KOPT-K1 (cell line): ENCODE data around the gene VAV3.

Source experiments
- H3K27ac ChIP-seq: fragments of 200-600 bp; sonication (generic); 2 replicates; pipeline ENCODE4 v1.5.1; 2016; ENCODE audit warnings: antibody characterized with exemption, mild to moderate bottlenecking, low read depth, low read length; ENCODE audit not compliant: poor library complexity, severe bottlenecking
- H3K36me3 ChIP-seq: fragments of 200-600 bp; sonication (generic); 2 replicates; pipeline ENCODE4 v1.5.1; 2017; ENCODE audit warnings: antibody characterized with exemption, mild to moderate bottlenecking, low read length, moderate library complexity; ENCODE audit not compliant: insufficient read depth
- H3K9me3 ChIP-seq: fragments of 200-600 bp; sonication (generic); 2 replicates; pipeline ENCODE4 v1.5.1; 2017; ENCODE audit warnings: antibody characterized with exemption, low read length, mild to moderate bottlenecking; ENCODE audit not compliant: insufficient read depth, poor library complexity, severe bottlenecking

The VAV3 gene

DNA sequence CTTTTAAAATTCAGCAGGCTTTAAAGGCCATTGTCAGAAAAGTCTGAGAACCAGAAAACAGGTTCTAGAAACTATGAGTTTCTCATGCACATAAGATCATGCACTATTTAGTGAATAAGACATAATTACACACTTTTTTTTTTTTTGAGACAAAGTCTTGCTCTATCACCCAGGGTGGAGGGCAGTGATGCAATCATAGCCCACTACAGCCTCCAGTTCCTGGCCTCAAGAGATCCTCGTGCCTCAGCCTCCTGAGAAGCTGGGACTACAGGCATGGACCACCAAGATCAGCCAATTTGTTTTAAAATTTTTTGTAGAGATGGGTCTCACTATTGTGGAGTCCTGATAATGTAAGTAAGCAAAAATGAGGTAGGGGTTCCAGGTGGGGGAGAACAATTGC lies 134.9 kb downstream of the VAV3 start:
- no peaks in the 10 kb centered on the region for H3K36me3 ChIP-seq
- no peaks in the 10 kb centered on the region for H3K9me3 ChIP-seq
- H3K27ac ChIP-seq = peak overlapping the region; percentile 72

DNA sequence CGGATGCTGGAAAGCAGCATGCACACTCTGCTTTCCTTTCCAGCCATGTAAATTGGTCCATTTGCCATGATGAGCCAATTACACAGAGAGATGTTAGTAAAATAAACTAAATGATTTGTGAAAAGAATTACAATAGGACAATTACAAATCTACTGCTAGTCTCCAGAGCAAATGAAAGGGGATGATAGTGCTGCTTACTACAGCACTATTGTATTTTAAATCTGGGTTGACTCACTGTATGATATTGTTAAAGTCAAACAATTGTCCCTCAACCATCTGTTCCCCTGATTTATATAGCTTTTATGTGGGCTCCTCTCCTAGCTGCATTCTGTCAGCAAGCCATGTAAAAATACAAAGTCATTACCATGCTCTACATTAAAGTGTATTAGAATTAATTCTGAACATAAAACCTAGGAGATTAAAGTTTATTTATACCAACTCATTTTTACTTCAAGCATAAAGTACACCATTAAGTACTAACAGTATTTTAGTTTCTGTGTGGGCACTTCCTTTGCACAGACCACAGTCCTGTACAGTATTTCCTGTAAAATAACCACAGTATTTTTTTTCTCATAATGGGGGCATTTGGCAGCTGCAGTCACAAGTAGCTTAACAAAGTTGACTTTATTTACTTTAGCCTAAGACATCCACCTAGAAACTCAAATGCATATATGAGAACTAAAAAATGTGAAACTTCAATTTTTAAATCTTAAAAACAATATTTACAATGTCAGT lies 135.8 kb downstream of the VAV3 start:
- Histone ChIP-seq H3K27ac (peak overlapping the region; percentile 72), H3K9me3 (peaks cover 2% of the 10 kb centered on the region), H3K36me3 (no peaks in the 10 kb centered on the region)

DNA sequence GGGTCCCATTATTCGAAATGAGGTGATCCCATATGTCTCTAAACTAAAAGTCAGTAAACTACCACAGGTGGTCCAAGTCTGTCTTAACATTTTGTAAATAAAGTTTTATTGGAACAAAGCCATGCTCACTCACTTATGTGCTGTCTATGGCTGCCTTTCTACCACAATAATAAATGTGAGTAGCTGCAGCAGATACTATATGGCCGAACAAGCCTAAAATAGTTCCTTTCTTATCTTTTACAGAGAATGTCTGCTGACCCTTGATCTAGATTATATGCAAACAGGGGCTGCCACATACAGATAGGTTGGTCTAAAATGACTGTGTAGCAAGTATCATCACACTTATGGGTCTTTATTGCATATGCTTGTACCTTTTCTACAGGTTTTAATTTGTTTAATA lies 140.0 kb downstream of the VAV3 start:
- Histone ChIP-seq H3K9me3 (peaks cover 14% of the 10 kb centered on the region), H3K27ac (no peak overlapping the region), H3K36me3 (peaks cover 7% of the 10 kb centered on the region; the same call in 1 of the 2 replicates)

DNA sequence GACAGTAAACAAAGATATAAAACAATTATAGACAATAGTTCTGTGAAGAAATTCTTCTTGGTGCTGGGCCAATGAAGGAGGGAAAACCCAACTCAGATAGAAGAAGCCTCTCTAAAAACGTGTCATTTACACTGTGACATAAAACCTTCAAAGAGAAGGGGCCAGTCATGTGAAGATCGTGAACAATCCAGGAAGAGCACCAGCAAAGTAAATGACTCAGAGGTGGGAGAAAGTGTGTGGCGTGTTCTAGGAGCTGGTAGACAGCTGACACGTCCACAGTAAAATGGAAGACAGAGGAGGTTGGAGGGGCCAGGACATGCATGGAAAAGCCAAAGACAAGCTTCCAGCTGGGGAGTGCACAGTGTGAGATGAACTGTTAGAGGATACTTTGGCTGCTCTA lies 143.6 kb downstream of the VAV3 start:
- Histone ChIP-seq H3K9me3 (peaks cover 14% of the 10 kb centered on the region), H3K27ac (peak overlapping the region; percentile 25), H3K36me3 (peaks cover 7% of the 10 kb centered on the region; the same call in 1 of the 2 replicates)

DNA sequence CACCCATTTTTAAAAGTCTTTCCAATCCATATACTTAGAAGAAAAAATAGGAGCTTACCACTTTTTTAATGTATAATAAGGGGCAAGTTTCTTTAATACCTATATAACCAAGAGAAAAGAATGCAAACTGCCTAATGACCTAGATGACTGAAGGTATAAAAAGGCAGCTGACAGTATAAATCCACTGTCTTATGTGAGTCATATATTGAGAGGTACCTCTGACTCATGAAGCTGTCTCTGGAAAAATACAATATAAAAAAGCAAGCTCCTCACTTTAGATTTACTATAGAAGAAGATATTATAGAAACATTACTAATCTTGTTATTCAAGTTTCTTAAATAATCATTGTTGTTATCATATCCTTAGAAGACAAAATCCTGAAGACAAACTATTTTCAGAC lies 144.2 kb downstream of the VAV3 start:
- H3K9me3 ChIP-seq = peaks cover 14% of the 10 kb centered on the region
- peaks cover 7% of the 10 kb centered on the region; the same call in 1 of the 2 replicates for H3K36me3 ChIP-seq
- no peak overlapping the region for H3K27ac ChIP-seq

DNA sequence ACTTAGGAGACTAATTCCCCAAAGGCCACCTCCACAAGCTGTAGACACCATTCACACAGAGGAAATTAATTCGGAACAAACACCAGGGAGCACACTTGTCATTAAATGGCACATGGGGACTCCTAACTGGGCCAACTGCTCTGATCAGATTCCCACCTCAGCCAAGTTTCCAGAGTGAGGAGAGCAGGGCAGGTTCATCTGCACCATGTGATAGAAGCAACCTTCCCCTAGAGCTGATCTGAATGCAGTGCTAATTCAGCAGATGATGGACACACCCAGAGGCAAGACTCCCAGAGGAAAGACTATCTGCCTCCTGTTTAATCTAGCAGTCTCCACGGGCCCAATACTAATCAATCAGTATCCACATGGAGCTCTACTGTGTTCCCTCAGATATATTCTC lies 147.0 kb downstream of the VAV3 start:
- Histone ChIP-seq H3K27ac (no peak overlapping the region), H3K9me3 (no peaks in the 10 kb centered on the region), H3K36me3 (no peaks in the 10 kb centered on the region)

DNA sequence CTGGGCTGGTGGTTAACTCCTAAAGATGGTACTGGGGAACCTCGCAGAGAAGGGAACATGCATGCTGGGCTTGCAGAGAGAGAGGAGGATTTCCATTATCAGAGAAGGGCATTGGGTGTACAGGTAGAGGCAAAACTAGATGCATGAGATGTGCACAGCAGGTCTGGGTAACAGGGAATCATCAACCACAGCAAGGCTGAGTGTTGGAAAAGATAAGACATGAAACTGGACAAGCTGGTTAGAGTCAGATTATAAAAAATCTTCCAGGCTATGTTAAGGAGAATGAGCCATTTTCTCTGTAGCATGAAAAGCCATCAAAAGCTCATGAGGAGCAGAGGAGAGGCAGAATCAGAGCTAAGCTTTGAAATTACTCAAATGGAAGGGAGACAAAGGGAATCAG lies 147.8 kb downstream of the VAV3 start:
- no peak overlapping the region for H3K27ac ChIP-seq

DNA sequence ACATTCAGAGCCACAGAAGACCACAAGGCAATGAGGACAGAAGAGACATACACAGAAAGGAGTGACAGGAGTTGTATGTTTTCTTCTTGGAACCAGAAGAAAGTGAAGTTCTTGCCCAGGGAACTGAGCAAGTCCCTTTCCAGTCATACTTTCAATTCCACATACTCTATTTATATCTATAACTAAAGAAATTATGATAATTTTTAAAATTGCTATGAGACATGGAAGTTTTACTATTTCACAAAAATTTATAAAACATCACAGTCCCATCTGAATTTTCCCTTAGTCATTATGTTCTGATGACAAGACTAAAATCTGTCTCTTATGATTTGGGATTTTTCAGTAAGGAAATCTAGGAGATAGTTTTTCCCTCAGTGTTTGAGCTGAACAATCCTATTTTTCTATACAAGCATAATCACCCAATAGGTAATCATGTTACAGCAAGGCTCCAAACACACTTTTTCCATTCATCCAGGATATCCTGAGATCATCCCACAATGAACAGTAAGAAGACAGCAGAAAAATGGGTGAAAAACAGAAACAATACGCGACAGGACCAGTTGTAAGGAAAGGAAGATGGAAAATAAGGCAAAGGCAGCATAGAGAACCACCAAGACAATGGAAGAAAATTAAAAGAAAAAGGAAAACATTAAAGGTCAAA lies 154.6 kb downstream of the VAV3 start:
- Histone ChIP-seq H3K27ac (no peak overlapping the region), H3K36me3 (no peaks in the 10 kb centered on the region), H3K9me3 (no peaks in the 10 kb centered on the region)

More for the DNA sequence above, 147.8 kb downstream of the VAV3 start:
- Histone ChIP-seq H3K9me3 (no peaks in the 10 kb centered on the region), H3K36me3 (no peaks in the 10 kb centered on the region)

DNA sequence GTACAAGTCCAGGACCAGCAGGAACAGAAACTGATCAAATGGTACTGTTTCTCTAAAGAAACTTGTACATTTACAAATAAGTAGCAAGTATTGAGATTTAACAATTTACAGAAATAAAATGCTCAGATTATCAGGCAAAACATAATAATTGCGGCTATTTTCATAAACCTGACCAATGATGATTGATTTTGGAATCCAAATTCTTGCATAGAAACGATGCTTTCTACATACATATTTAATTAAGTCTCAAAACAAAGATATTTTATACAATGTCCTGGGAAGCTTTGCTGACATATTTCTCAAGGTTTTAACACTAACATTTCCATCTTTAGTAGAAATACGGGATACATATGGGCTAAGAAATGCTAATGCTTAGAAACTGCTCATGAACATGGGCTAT lies 157.1 kb downstream of the VAV3 start:
- Histone ChIP-seq H3K36me3 (no peaks in the 10 kb centered on the region), H3K9me3 (no peaks in the 10 kb centered on the region), H3K27ac (no peak overlapping the region)

DNA sequence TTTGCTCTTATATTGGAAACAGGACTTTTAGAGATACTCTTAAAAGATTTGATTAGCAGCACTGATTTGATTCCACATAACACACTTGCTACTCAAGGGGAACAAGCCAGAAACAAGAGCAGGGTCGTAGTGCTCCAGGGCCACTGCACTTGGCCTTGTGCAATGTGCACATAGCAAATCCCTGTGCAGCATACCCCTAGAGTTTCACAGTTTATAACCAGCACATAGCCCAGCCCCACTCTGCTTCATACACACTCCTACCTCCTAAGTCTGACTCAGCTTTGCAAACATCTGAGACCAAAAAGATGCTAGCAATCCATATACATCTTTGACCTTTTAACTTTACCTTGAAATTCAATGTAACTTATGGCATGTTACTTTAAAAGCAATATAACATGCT lies 157.6 kb downstream of the VAV3 start:
- H3K27ac ChIP-seq = no peak overlapping the region
- no peaks in the 10 kb centered on the region for H3K9me3 ChIP-seq
- no peaks in the 10 kb centered on the region for H3K36me3 ChIP-seq

DNA sequence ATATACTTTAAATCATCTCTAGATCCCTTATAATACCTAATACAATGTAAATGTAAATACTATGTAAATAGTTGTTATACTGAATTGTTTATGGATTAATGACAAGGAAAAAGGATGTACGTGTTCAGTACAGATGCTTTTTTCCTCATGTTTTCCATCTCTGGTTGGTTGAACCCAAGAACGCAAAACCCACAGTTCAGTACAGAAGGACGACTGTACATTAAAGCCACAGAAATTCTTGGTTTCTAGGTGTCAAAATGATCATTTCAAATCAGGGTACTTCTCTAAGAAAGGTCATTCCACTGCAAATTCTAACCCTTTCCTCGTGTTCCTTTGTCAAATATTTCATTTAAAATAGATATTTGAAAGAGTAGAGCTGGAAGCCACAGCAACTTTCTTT lies 158.1 kb downstream of the VAV3 start:
- H3K36me3 ChIP-seq = no peaks in the 10 kb centered on the region
- H3K27ac ChIP-seq = no peak overlapping the region
- H3K9me3 ChIP-seq = no peaks in the 10 kb centered on the region

DNA sequence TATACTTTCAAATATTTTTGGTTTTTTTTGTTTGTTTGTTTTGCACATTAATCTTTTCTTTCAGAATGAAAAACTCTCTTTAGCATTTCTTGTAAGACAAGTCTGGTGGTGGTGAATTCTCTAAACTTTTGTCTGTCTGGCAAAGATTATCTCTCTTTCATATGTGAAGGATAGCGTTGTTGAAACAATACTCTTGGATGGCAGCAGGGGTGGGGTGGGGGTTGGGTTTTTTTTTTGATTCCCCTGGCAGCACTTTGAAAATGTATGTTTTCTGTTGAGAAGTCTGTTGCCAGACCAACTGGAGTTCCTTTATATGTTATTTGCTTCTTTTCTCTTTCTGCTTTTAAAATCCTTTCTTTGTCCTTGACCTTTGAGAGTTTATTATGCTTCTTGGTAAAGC lies 160.2 kb downstream of the VAV3 start:
- H3K27ac ChIP-seq = peak overlapping the region; percentile 63
- peaks cover 12% of the 10 kb centered on the region for H3K9me3 ChIP-seq
- no peaks in the 10 kb centered on the region for H3K36me3 ChIP-seq

DNA sequence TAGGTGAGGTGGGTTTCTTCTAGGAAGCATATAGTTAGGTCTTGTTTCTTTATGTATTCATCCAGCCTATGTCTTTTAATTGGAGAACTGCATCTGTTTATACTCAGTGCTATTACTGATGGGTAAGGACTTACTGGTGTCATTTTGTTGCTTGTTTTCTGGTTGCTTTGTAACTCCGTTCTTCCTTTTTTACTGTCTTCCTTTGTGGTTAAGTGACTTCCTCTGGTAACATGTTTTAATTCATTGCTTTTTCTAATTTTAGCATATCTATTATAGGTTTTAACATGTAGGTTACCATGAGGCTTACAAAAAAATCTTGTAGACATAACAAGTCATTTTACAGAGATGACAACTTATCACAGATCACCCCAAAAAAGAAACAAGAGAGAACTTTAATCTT lies 160.8 kb downstream of the VAV3 start:
- H3K27ac ChIP-seq = peak overlapping the region; percentile 63
- H3K9me3 ChIP-seq = peaks cover 12% of the 10 kb centered on the region
- H3K36me3 ChIP-seq = no peaks in the 10 kb centered on the region

DNA sequence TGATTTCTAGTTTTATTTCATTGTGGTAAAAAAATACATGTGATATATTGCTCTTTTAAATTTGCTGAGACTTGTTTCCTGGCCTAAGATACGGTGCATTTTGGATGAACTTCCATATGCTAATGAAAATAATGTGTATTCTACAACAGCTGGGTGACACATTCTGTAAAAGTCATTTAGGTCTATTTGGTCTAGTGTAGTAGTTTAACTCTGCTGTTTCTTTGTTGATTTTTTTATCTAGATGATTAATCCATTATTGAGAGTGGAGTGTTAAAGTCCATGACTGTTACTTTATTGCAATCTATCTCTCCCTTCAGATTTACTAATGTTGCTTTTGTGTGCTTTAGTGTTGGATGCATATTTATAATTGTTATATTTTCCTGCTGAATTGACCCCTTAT lies 161.4 kb downstream of the VAV3 start:
- H3K27ac ChIP-seq = peak overlapping the region; percentile 63

DNA sequence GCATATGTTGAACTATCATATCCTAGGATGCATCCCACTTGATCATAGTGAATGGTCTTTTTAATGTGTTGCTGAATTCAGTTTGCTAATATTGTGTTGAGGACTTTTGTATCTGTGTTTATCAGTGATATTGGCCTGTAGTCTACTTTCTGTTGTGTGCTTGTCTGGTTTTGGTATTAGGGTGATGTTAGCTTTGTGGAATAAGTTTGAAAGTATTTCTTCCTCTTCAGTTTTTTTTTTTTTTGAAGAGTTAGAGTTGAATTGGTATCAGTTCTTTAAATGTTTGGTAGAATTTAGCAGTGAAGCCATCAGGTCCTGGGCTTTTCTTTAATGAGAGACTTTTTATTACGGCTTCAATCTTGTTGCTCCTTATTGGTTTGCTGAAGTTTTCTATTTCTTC lies 162.3 kb downstream of the VAV3 start:
- Histone ChIP-seq H3K36me3 (no peaks in the 10 kb centered on the region), H3K27ac (no peak overlapping the region), H3K9me3 (peaks cover 12% of the 10 kb centered on the region)

More for the DNA sequence above, 161.4 kb downstream of the VAV3 start:
- H3K36me3 ChIP-seq = no peaks in the 10 kb centered on the region
- H3K9me3 ChIP-seq = peaks cover 12% of the 10 kb centered on the region

DNA sequence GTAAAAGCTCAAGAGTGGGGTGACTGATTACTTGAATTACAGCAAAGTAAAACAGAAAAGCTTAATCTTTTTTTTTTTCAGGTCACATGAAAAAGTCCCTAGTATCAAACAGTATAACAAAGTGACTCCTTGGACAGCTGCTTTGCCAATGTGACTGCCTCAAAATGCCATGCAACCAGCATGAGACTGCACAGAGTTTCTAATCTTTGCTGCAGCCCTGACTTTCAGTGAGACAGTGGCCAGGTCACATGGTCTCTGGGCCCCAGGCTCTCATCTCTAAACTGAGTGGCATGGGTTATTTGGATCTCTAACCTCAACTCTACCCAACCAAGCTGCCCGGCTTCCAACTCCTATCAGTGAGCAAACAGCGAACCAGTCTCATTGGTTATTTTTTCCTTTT lies 169.0 kb downstream of the VAV3 start:
- peaks cover 6% of the 10 kb centered on the region for H3K9me3 ChIP-seq
- H3K36me3 ChIP-seq = no peaks in the 10 kb centered on the region
- H3K27ac ChIP-seq = no peak overlapping the region
